WI38 (cell line): Measurements from ENCODE around the gene CACYBP.

Source experiments
- H3K4me3 ChIP-seq: 2 replicates; pipeline ENCODE4 v1.5.1; 2011; ENCODE audit warnings: low read depth, mild to moderate bottlenecking, control low read depth, low read length
- TF ChIP-seq, protein P1 (sequence below): IDR thresholded peaks from 2 replicates; pipeline ENCODE4 v1.5.1; 2012; ENCODE audit warnings: low read depth, mild to moderate bottlenecking, control low read depth, low read length

CACYBP gene

GRCh38 chr1:174990382-174990999, 9.3 kb upstream of the CACYBP start:
- TF ChIP-seq, protein P1, sequence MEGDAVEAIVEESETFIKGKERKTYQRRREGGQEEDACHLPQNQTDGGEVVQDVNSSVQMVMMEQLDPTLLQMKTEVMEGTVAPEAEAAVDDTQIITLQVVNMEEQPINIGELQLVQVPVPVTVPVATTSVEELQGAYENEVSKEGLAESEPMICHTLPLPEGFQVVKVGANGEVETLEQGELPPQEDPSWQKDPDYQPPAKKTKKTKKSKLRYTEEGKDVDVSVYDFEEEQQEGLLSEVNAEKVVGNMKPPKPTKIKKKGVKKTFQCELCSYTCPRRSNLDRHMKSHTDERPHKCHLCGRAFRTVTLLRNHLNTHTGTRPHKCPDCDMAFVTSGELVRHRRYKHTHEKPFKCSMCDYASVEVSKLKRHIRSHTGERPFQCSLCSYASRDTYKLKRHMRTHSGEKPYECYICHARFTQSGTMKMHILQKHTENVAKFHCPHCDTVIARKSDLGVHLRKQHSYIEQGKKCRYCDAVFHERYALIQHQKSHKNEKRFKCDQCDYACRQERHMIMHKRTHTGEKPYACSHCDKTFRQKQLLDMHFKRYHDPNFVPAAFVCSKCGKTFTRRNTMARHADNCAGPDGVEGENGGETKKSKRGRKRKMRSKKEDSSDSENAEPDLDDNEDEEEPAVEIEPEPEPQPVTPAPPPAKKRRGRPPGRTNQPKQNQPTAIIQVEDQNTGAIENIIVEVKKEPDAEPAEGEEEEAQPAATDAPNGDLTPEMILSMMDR = no peak
- H3K4me3 ChIP-seq = peak overlapping the region; percentile 55

- TF ChIP-seq, protein P1 = no peak
- H3K4me3 ChIP-seq = no peak overlapping the region
Observed at GRCh38 chr1:174991473-174991872, 8.3 kb upstream of the CACYBP start.

DNA sequence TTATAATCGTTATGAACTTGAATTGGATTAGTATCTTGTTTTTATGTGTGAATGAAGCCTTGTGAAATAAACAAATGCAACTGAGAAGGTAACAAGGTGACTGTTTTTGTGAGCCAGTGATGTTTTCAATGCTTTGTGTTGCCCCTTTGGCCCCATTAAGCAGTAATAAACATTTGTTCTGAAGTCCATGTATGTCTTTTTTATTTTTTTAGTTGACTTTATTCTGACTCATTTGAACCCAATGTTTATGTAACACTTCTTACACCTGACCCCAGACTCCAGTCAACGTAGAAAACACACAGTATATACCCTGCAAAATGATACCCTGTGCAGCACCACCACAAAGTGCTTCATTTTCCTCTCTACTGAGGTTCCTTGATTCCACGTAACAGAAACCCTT, 4.6 kb upstream of the CACYBP start:
- H3K4me3 ChIP-seq = no peak overlapping the region

DNA sequence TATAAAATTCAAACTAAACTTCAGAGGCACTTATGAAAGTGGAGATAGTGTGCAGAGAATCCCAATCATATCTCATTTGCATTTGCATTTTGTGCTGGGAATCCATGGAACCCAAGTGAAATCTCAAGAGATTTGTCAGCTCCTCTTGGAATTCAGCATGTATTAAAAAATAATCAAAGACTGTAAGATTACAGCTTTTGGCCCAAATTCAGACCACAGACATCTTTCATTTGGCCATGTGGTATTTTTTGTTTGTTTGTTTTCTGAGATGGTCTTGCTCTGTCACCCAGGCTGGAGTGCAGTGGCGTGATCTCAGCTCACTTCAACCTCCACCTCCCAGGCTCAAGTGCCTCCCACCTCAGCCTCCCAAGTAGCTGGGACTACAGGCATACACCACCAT, 3.8 kb upstream of the CACYBP start:
- TF ChIP-seq, protein P1 = no peak
- H3K4me3 ChIP-seq = no peak overlapping the region

More for the DNA sequence above, 4.6 kb upstream of the CACYBP start:
- TF ChIP-seq, protein P1 = no peak

- TF ChIP-seq, protein P1 = no peak
Observed at GRCh38 chr1:174996476-174996875, 3.3 kb upstream of the CACYBP start.

GRCh38 chr1:174997041-174997440, 2.7 kb upstream of the CACYBP start:
- H3K4me3 ChIP-seq = no peak overlapping the region
- TF ChIP-seq, protein P1 = no peak

More at GRCh38 chr1:174996476-174996875, 3.3 kb upstream of the CACYBP start:
- no peak overlapping the region for H3K4me3 ChIP-seq

DNA sequence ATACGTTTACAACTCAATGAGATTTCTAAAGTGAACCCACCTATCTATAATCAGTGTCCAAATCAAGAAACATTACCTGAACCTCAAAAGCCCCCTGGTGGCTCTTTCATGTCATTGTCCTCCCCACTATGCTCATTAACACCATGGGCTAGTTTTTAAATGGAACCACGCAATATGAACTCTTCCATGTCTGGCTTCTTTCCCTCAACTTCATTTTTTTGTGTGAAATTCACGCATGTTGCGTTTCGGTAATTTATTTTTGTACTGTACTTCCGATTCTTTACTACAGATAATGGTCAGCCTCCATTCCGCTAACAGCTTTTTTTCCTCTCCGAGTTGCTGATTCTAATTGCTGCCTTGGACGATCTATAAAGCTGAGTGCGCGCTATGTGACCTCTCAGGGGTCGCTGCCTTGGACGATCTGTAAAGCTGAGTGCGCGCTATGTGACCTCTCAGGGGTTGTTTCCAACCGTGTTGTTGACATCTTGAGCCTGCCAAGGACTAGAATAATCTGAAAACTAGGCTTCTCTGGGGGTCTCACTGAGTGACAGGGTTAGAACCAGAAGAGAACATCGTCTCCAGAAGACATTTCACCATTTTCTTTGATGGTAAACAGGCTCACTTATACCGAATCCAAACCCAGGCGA, 1.1 kb upstream of the CACYBP start:
- TF ChIP-seq, protein P1 = peak; percentile 65
- H3K4me3 ChIP-seq = peak overlapping the region; percentile 77
